K562 (cell line): ENCODE measurements around the gene GJA5. TPM values are rescaled to one million over a fixed set of nuclear protein-coding genes. Genes with fewer than 3 reads are reported as not detected.

Experiments used
- ATAC-seq: fragments of 200-7000 bp; cut with Tn5 transposase; 3 replicates; pipeline ENCODE4 v1.9.1; 2020; ENCODE audit warnings: moderate library complexity
- Bru-seq: library from RNA; stranded (reverse); fragments of 400-500 nt; gene quantifications from one replicate; lab custom pipeline; 2021; lab: Mats Ljungman, UMichigan
- BruChase-seq, 2 experiments: library from RNA; stranded (reverse); fragments of 400-500 nt; gene quantifications; one replicate each; lab custom pipeline; 2021; lab: Mats Ljungman, UMichigan
- BruUV-seq: library from RNA; stranded (reverse); fragments of 400-500 nt; replicated peaks from 2 replicates; lab custom pipeline; 2021; lab: Mats Ljungman, UMichigan
- CTCF ChIA-PET: fragments of 300-600 bp; formaldehyde crosslinking; extraction: SDS; loops from one replicate; lab custom pipeline; 2021; ENCODE audit warnings: low intra/inter-chr PET ratio; lab: Yijun Ruan, JAX
- POLR2A ChIA-PET: fragments of 300-600, 350-650 bp; sonication (Branson Sonifier 250); formaldehyde crosslinking; extraction: SDS; loops from one replicate; lab custom pipeline; 2021; ENCODE audit warnings: antibody characterized with exemption, inconsistent platforms; lab: Yijun Ruan, JAX
- DNase-seq, 4 experiments: peaks; one replicate each; pipeline versions ENCODE4 v3.0.0 to v3.0.0-alpha.2; 2011 to 2018; ENCODE audit warnings: low spot score in 3 of 4, mixed read lengths in 3 of 4; ENCODE audit errors: extremely low read depth in 1 of 4
- FAIRE-seq: peaks from 2 replicates; lab custom pipeline; 2011; peaks lifted over from hg19 to GRCh38; lab: Jason Lieb, UNC
- H2AFZ ChIP-seq: 2 replicates; pipeline ENCODE4 v1.6.0; 2011; ENCODE audit warnings: low read depth, low read length, control low read depth, inconsistent platforms
- H3K27ac ChIP-seq: fragments of 200-600 bp; 3 replicates; pipeline ENCODE4 v1.8.0; 2011; ENCODE audit warnings: low read depth, mild to moderate bottlenecking, control low read depth, inconsistent platforms, low read length, moderate library complexity, mixed read lengths; ENCODE audit errors: extremely low read depth
- H3K27me3 ChIP-seq, 2 experiments: fragments of 300-600 bp in 1 of 2; 2 replicates in 1 of 2; 3 replicates in 1 of 2; pipeline versions ENCODE4 v1.6.0 to v1.8.0; 2011; ENCODE audit warnings: inconsistent platforms in 2 of 2, low read length in 2 of 2, mild to moderate bottlenecking in 1 of 2, mixed read lengths in 1 of 2, moderate library complexity in 1 of 2; ENCODE audit not compliant: control insufficient read depth in 2 of 2, insufficient read depth in 2 of 2
- H3K36me3 ChIP-seq: fragments of 300-600 bp; 3 replicates; pipeline ENCODE4 v1.8.0; 2011; ENCODE audit warnings: mild to moderate bottlenecking, low read length, inconsistent platforms; ENCODE audit not compliant: control insufficient read depth, insufficient read depth
- H3K4me1 ChIP-seq, 2 experiments: fragments of 200-600 bp in 1 of 2; replicated peaks in 1 of 2; 2 replicates in 1 of 2; 3 replicates in 1 of 2; pipeline versions ENCODE4 v1.5.1 to v1.8.0; 2011; ENCODE audit warnings: inconsistent platforms in 2 of 2, low read length in 2 of 2, mild to moderate bottlenecking in 1 of 2, mixed read lengths in 1 of 2, moderate library complexity in 1 of 2; ENCODE audit not compliant: control insufficient read depth in 2 of 2, insufficient read depth in 2 of 2
- H3K4me2 ChIP-seq: 2 replicates; pipeline ENCODE4 v1.6.1; 2011; ENCODE audit warnings: low read length, control low read depth, inconsistent platforms, mixed read lengths; ENCODE audit not compliant: insufficient read depth
- H3K4me3 ChIP-seq: fragments of 200-600 bp; sonication (generic), shearing (Covaris generic); 2 replicates; pipeline ENCODE4 v1.5.1; 2016; ENCODE audit warnings: control low read depth, inconsistent platforms
- H3K79me2 ChIP-seq: fragments of 200-600 bp; 3 replicates; pipeline ENCODE4 v1.8.0; 2011; ENCODE audit warnings: low read length, inconsistent platforms; ENCODE audit not compliant: control insufficient read depth, insufficient read depth
- H3K9ac ChIP-seq, 2 experiments: 2 replicates each; pipeline versions ENCODE4 v1.6.0 to v1.6.1; 2011; ENCODE audit warnings: low read depth in 2 of 2, low read length in 2 of 2, control low read depth in 1 of 2, inconsistent platforms in 1 of 2, mild to moderate bottlenecking in 1 of 2, mixed read lengths in 1 of 2; ENCODE audit not compliant: insufficient read depth in 1 of 2
- H3K9me1 ChIP-seq: one replicate; pipeline ENCODE4 v1.6.0; 2011; ENCODE audit warnings: inconsistent platforms, mild to moderate bottlenecking, low read length, moderate library complexity; ENCODE audit not compliant: control insufficient read depth, insufficient read depth
- H3K9me3 ChIP-seq: replicated peaks from 2 replicates; pipeline ENCODE4 v1.5.1; 2011; ENCODE audit warnings: low read depth, low read length, inconsistent platforms; ENCODE audit not compliant: control insufficient read depth, insufficient read depth
- H4K20me1 ChIP-seq: replicated peaks from 2 replicates; pipeline ENCODE4 v1.6.1; 2011; ENCODE audit warnings: low read length, inconsistent platforms, mixed read lengths; ENCODE audit not compliant: control insufficient read depth, insufficient read depth
- C11orf30 ChIP-seq: fragments of 450-650 bp; IDR thresholded peaks from 2 replicates; pipeline ENCODE4 v1.6.1; 2016; ENCODE audit warnings: low read depth, mild to moderate bottlenecking
- CEBPG ChIP-seq, 3 experiments: fragments of 200-800 bp in 1 of 3; sonication (Bioruptor generic) in 1 of 3; sonication (generic) in 1 of 3; formaldehyde crosslinking in 1 of 3; IDR thresholded peaks in 2 of 3; conservative IDR thresholded peaks in 1 of 3; 2 replicates each; pipeline versions ENCODE4 v1.6.1 to v1.8.0; 2016 to 2022; ENCODE audit warnings: missing compliant biosample characterization in 2 of 3, missing genetic modification characterization in 2 of 3, mild to moderate bottlenecking in 1 of 3, missing genetic modification reagents in 1 of 3
- CHAMP1 ChIP-seq: fragments of 450-650 bp; IDR thresholded peaks from 2 replicates; pipeline ENCODE4 v1.6.1; 2016; ENCODE audit warnings: mild to moderate bottlenecking
- POLR2AphosphoS2 ChIP-seq: IDR thresholded peaks from 2 replicates; pipeline ENCODE4 v1.6.1; 2012; ENCODE audit warnings: low read length, improper control_type of control experiment
- SMAD3 ChIP-seq: fragments of 450-650 bp; formaldehyde crosslinking; conservative IDR thresholded peaks from 2 replicates; pipeline ENCODE4 v1.4.0; 2020; ENCODE audit warnings: mild to moderate bottlenecking
- ZBTB49 ChIP-seq: sonication (generic); formaldehyde crosslinking; IDR thresholded peaks from 2 replicates; pipeline ENCODE4 v1.8.0; 2022; ENCODE audit warnings: missing genetic modification reagents, mild to moderate bottlenecking, borderline replicate concordance
- ZNF740 ChIP-seq, 3 experiments: fragments of 200-800 bp in 1 of 3; sonication (Bioruptor generic) in 1 of 3; sonication (generic) in 1 of 3; formaldehyde crosslinking in 1 of 3; IDR thresholded peaks; 2 replicates each; pipeline versions ENCODE4 v1.6.1 to v1.8.0; 2016 to 2022; ENCODE audit warnings: mild to moderate bottlenecking in 2 of 3, missing compliant biosample characterization in 2 of 3, missing genetic modification characterization in 2 of 3, missing genetic modification reagents in 1 of 3
- WGBS: fragments of 100-300 bp; shearing (Covaris generic); methylation state at CpG from one replicate; pipeline ENCODE4 v1.1.6; 2016; ENCODE audit warnings: low coverage, mixed read lengths; ENCODE audit not compliant: insufficient coverage; ENCODE audit errors: missing lambda C conversion rate; 5-methylcytosine and 5-hydroxymethylcytosine counted together
- in situ Hi-C: fragments of 300-500 bp; cut with MboI; formaldehyde crosslinking; loops from 4 replicates; pipeline ENCODE4 v1.15.0; 2018; ENCODE audit warnings: inconsistent platforms, mixed read lengths
- intact Hi-C: fragments of 100-400 bp; cut with micrococcal nuclease; formaldehyde crosslinking; loops from 2 replicates; pipeline ENCODE4 v1.14.2; 2022
- long read RNA-seq, 3 experiments: library from polyadenylated mRNA in 2 of 3; library from RNA in 1 of 3; unstranded in 2 of 3; stranded (forward) in 1 of 3; transcript quantifications; one replicate each; pipeline ENCODE4 v2.0.0, GENCODE V29; 2019 to 2022
- polyA minus RNA-seq, 3 experiments: library from RNA; depleted of rRNA, polyadenylated mRNA; stranded (reverse); fragments of >200 nt; gene quantifications; 2 replicates each; pipeline ENCODE4 v1.2.3, GENCODE V29; 2011
- polyA plus RNA-seq, 8 experiments: library from polyadenylated mRNA; depleted of rRNA in 4 of 8; stranded (reverse) in 5 of 8; unstranded in 3 of 8; fragments of >200 nt; fragmentation: Nextera tagmentation in 2 of 8; fragmentation: Illumina TruSeq in 1 of 8; extraction: Ambion mirVana in 2 of 8; extraction: Trizol in 1 of 8; gene quantifications; 2 replicates each; pipeline versions ENCODE4 v1.2.1 to v1.2.3, GENCODE V29; 2011 to 2014; ENCODE audit warnings: inconsistent platforms in 1 of 8, missing spikeins in 1 of 8
- total RNA-seq, 7 experiments: library from RNA; depleted of rRNA in 6 of 7; stranded (reverse); fragments of >200 nt in 6 of 7; fragmentation: Illumina TruSeq in 2 of 7; extraction: Trizol in 2 of 7; gene quantifications; 2 replicates each; pipeline versions ENCODE4 v1.2.1 to v1.2.3, GENCODE V29; 2011 to 2021; ENCODE audit warnings: low replicate concordance in 1 of 7

Gene GJA5
- total RNA-seq (2011; cell fraction: chromatin; rRNA removed; ENCODE audit: low replicate concordance) = not detected in 2 replicates
- not detected in 2 replicates for total RNA-seq (2011; cell fraction: nucleolus; rRNA removed)
- total RNA-seq (2011; cell fraction: nucleoplasm; rRNA removed) = not detected in 2 replicates
- total RNA-seq (2014; rRNA removed) (not detected in 2 replicates), total RNA-seq (2014; rRNA removed; fragmentation: Illumina TruSeq; extraction: Trizol) (not detected in 2 replicates), total RNA-seq (2015; rRNA removed; fragmentation: Illumina TruSeq; extraction: Trizol) (not detected in 2 replicates), total RNA-seq (2021) (0.07 TPM in 1 of 2 replicates, not detected in the other), polyA plus RNA-seq (2011; rRNA removed) (0.07 TPM in 1 of 2 replicates, not detected in the other), polyA plus RNA-seq (2014; fragmentation: Illumina TruSeq; extraction: Trizol) (not detected in 2 replicates), polyA plus RNA-seq (2014; fragmentation: Nextera tagmentation; extraction: Ambion mirVana) (not detected), polyA plus RNA-seq (2014; rRNA removed) (not detected in 2 replicates), polyA minus RNA-seq (2011; rRNA and poly(A)+ RNA removed) (not detected in 2 replicates), Bru-seq, nascent RNA (not detected), BruChase-seq, experiment 1, labeled RNA remaining after a 2-hour chase (not detected), BruChase-seq, experiment 2, labeled RNA remaining after a 6-hour chase (percentile 10 among the genes with signal in this experiment)
- 0.01 and 0.04 TPM in 2 replicates for polyA plus RNA-seq (2011; cell fraction: cytosol; rRNA removed)
- 0.07 TPM in 1 of 2 replicates, not detected in the other for polyA plus RNA-seq (2011; cell fraction: nucleus; rRNA removed)
- polyA plus RNA-seq (2012) = 0.09 TPM in 1 of 2 replicates, not detected in the other
- polyA minus RNA-seq (2011; cell fraction: cytosol; rRNA and poly(A)+ RNA removed) = not detected in 2 replicates
- polyA minus RNA-seq (2011; cell fraction: nucleus; rRNA and poly(A)+ RNA removed) = not detected in 2 replicates
- long read RNA-seq, experiment 1 = 0 reads
- long read RNA-seq, experiment 2 = 0 reads
- long read RNA-seq, experiment 3 = 0 reads

GRCh38 chr1:147760481-147761260 lies at the start of gene GJA5:
Gene GJA5, minus strand, starts transcription at chr1:147760602. Its CDS starts 1,364 bp downstream, at chr1:147759238.
- Histone ChIP-seq H3K4me3 (no peak within 1 kb of the TSS), H3K27me3 (peaks cover 8 to 30% of the 10 kb centered on the region in 2 experiments; a peak in 4 of 5 replicates), H3K79me2 (no peaks in the 10 kb centered on the region), H3K9ac (no peak within 1 kb of the TSS), H4K20me1 (no peaks in the 10 kb centered on the region; the same call in 1 of the 2 replicates), H2AFZ (no peak within 1 kb of the TSS), H3K36me3 (no peaks in the 10 kb centered on the region), H3K4me1 (no peaks in the 10 kb centered on the region; a peak in 1 of 5 replicates), H3K9me3 (no peaks in the 10 kb centered on the region), H3K4me2 (no peak within 1 kb of the TSS), H3K9me1 (no peaks in the 10 kb centered on the region), H3K27ac (no peak within 1 kb of the TSS)
- 2% methylated on average over 7 of the region's 7 CpGs for WGBS
- CTCF ChIA-PET = no interaction called here
- no TSS peak for BruUV-seq
- in situ Hi-C loops = no loop called here
- intact Hi-C loops = no loop called here
- FAIRE-seq = no peak
- no peak for ATAC-seq
- POLR2A ChIA-PET = no interaction called here
- DNase-seq = no peak
- TF ChIP-seq C11orf30 = no peak
- no peak for TF ChIP-seq ZBTB49
- no peak for TF ChIP-seq POLR2AphosphoS2
- TF ChIP-seq ZNF740 (CRISPR knock-in tag; IDR thresholded peaks at IDR 0.05) = no peak
- no peak for TF ChIP-seq ZNF740 (tag; IDR thresholded peaks at IDR 0.05)
- TF ChIP-seq CHAMP1 = no peak
- no peak for TF ChIP-seq SMAD3
- no peak for TF ChIP-seq CEBPG (CRISPR knock-in tag; IDR thresholded peaks at IDR 0.05)
- TF ChIP-seq CEBPG (tag; conservative IDR thresholded peaks at IDR 0.05 in 1 of 2, IDR thresholded peaks at IDR 0.05 in 1 of 2) = no peak
